ENCODE results near the gene ZNF653. TPM values are rescaled to one million over a fixed set of nuclear protein-coding genes. Genes with fewer than 3 reads are reported as not detected.

The ZNF653 gene
- total RNA-seq, 4 donors from 2014 or later = 3.3 to 8.4 (median 5.3) TPM

DNA sequence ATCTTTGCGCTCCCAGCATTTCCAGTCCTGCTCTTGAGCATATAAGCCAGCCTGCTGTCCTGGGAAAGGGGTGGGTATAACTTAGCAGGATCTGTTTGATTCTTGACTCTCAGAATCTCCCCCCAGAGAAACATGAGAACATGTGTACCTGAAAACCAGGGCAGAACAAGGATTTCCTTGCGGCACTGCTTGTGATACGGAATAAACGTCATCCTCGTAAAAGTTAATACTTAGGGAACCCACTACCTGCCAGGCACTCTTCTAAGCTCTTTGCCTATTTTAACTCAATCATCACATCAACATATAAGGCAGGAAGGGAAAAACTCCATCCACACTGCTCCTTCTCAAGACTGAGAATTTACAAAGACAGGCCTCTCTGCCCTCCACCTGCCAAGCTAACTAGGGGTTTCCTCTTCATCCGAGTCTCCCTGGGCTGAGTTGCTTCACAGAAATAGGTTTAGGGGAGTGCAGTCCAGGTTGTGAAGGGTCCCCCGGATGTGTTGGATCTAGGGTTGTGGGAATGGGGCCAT lies 1.1 kb downstream of the ZNF653 start:
- ATAC-seq (ENCODE audit: low FRiP score) = no peak
- no peak for DNase-seq (ENCODE audit: low spot score)
- TF ChIP-seq, protein P1, sequence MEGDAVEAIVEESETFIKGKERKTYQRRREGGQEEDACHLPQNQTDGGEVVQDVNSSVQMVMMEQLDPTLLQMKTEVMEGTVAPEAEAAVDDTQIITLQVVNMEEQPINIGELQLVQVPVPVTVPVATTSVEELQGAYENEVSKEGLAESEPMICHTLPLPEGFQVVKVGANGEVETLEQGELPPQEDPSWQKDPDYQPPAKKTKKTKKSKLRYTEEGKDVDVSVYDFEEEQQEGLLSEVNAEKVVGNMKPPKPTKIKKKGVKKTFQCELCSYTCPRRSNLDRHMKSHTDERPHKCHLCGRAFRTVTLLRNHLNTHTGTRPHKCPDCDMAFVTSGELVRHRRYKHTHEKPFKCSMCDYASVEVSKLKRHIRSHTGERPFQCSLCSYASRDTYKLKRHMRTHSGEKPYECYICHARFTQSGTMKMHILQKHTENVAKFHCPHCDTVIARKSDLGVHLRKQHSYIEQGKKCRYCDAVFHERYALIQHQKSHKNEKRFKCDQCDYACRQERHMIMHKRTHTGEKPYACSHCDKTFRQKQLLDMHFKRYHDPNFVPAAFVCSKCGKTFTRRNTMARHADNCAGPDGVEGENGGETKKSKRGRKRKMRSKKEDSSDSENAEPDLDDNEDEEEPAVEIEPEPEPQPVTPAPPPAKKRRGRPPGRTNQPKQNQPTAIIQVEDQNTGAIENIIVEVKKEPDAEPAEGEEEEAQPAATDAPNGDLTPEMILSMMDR (IDR thresholded peaks at IDR 0.05) = no peak

DNA sequence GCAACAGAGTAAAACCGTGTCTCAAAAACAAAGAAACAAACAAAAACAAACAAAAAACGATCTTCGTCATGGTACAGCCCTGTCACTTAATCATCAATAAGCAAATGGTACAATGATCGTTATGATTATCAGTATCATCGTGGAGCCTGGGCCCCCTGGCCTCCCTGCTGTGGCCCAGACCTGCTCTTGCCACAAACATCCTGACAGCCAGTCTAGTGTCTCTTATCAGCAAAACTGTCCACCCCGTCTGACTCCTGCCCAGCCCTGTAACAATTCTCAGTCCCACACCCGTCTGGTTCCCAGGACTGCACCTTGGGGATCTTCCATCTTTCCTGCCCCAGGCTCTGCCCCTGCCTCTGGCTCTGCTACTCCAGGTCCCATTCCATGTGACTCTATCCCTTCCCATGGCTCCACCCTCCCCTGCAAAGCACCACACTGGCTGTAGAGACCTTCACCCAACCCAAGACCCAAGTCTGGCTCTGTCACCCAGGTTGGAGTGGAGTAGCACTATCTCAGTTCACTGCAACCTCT lies 5.7 kb downstream of the ZNF653 start:
- TF ChIP-seq, protein P1 (IDR thresholded peaks at IDR 0.05) = no peak
- DNase-seq (ENCODE audit: low spot score) (no peak), ATAC-seq (ENCODE audit: low FRiP score) (no peak)

DNA sequence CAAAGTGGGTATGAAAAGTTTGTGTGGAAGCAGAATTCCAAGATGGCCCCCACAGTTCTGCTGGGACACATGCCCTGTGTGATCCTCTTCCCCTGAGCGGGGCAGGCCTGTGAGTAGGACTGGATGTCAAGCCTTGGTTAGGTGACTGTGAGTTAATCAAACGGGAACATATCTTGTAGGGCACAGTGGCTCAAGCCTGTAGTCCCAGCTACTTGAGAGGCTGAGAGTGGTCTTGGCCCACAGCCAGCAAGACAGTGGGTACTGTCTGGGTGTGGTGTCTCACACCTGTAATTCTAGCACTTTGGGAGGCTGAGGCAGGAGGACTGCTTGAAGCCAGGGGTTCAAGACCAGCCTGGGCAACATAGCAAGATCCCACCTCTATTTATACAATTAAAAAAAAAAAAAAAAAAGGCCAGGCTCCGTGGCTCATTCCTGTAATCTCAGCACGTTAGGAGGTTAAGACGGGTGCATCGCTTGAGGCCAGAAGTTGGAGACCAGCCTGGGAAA lies 6.4 kb downstream of the ZNF653 start:
- ATAC-seq (ENCODE audit: low FRiP score) (no peak), DNase-seq (ENCODE audit: low spot score) (no peak)
- TF ChIP-seq, protein P1 (IDR thresholded peaks at IDR 0.05) = no peak

DNA sequence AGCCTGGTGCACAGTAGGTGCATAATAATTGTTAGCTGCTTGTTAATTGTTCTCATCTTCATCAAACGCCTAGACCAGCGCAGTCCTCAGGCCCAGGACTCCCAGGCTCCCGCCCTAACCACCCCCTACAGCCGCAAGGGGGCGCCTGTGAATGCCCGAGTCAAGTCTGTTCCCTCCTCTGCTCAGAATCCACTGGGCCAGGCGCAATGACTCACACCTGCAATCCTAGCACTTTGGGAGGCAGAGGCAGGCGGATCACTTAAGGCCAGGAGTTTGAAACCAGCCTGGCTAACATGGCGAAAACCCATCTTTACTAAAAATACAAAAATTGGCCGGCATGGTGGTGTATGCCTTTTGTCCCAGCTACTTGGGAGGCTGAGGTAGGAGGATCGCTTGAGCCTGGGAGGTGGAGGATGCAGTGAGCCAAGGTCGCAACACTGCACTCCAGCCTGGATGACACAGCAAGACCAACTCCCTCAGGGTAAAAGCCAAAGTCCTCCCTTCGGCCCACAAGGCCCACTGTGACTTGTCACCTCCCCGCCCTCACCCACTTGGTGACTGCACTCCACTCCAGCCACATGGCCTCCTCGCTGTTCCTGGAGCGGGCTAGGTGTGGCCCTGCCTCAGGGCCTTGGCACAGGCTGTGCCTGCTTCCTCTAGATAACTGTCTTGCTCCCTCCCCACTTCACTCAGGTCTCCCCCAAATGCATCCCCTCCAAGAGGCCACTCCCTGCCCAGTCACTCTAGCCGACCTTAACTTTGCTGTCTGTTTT lies 9.1 kb downstream of the ZNF653 start:
- DNase-seq (ENCODE audit: low spot score) (peak; percentile 46), ATAC-seq (ENCODE audit: low FRiP score) (no peak)
- TF ChIP-seq, protein P1 (IDR thresholded peaks at IDR 0.05) = no peak

DNA sequence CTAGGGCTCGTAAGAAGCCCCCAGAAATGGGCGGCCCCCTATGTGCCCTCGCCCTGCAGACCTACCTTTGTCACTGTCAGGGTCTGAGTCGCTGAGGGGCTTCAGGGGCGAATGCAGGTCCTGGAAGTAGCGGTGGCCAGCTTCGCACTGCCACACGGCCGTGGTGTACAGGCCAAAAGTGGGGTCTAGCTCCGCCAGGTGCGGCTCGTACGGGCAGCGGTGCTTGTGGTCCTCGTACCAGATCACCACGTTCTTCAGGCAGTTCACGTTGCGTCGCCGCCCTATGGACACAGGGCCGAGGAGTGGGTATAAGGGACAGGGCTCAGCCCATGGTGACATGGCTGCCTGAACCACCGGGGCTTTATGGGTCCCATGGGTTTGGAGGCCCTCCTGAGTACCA lies 9.8 kb downstream of the ZNF653 start:
- TF ChIP-seq, protein P1 (IDR thresholded peaks at IDR 0.05) = no peak
- peak; percentile 9 for ATAC-seq (ENCODE audit: low FRiP score)
- DNase-seq (ENCODE audit: low spot score) = no peak

DNA sequence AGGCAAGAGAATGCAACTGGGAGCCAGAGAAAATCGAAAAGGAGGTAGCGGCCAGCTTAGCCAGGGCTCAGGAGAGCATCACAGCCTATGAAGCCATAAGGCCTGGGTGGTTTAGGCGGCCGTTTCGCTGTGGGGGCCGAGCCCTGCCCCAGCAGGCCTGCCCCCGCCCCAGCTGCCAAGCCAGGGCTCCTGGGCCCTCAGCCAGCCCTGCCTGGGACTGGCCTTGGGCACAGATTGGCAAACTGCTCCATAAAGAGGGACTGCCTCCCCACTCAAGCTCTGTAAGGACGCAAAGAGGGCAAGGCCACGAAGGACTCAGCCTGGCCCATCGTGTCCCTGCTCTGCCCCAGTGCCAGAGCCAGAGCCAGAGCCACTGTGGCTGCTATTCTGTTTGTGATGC lies 10.2 kb downstream of the ZNF653 start:
- TF ChIP-seq, protein P1 (IDR thresholded peaks at IDR 0.05) = no peak
- ATAC-seq (ENCODE audit: low FRiP score) = no peak
- no peak for DNase-seq (ENCODE audit: low spot score)
